Transverse colon (tissue), 4 donors: Measurements from ENCODE around the gene ADCY10. TPM values are rescaled to one million over a fixed set of nuclear protein-coding genes. Genes with fewer than 3 reads are reported as not detected.

Source experiments
- DNase-seq: peaks from one replicate; pipeline ENCODE4 v3.0.0-alpha.2; 2019
- H3K27ac ChIP-seq, 4 donors: fragments of 200-600 bp; sonication (generic); 2 replicates each; pipeline ENCODE4 v1.5.1; 2016 to 2018; ENCODE audit warnings: inconsistent platforms in 4 of 4
- H3K27me3 ChIP-seq: fragments of 200-600 bp; sonication (generic); 2 replicates; pipeline ENCODE4 v1.5.1; 2017; ENCODE audit warnings: inconsistent platforms
- H3K36me3 ChIP-seq, 4 donors: fragments of 200-600 bp; sonication (generic); 2 replicates each; pipeline ENCODE4 v1.5.1; 2017 to 2019; ENCODE audit warnings: inconsistent platforms in 4 of 4
- H3K4me1 ChIP-seq, 4 donors: fragments of 200-600 bp; sonication (generic); 2 replicates each; pipeline ENCODE4 v1.5.1; 2017 to 2020; ENCODE audit warnings: inconsistent platforms in 4 of 4
- H3K4me3 ChIP-seq, 4 donors: fragments of 200-600 bp; sonication (generic); 1 replicate in 1 of 4; 2 replicates in 3 of 4; pipeline versions ENCODE4 v1.5.1 to v1.6.1; 2017 to 2019; ENCODE audit warnings: inconsistent platforms in 4 of 4
- H3K9me3 ChIP-seq, 2 donors: fragments of 200-600 bp; sonication (generic); 2 replicates each; pipeline ENCODE4 v1.5.1; 2017 to 2019; ENCODE audit warnings: inconsistent platforms in 2 of 2
- CTCF ChIP-seq, 5 experiments: fragments of 200-600 bp in 3 of 5; fragments of 450-650 bp in 2 of 5; sonication (generic) in 3 of 5; IDR thresholded peaks; 1 replicate in 2 of 5; 2 replicates in 3 of 5; pipeline ENCODE4 v1.5.1; 2016 to 2017; ENCODE audit warnings: antibody characterized with exemption in 5 of 5, inconsistent platforms in 3 of 5, mild to moderate bottlenecking in 2 of 5, moderate library complexity in 1 of 5
- EP300 ChIP-seq: sonication (generic); formaldehyde crosslinking; IDR thresholded peaks from one replicate; pipeline ENCODE4 v1.6.1; 2017; ENCODE audit warnings: antibody characterized with exemption, low read depth
- POLR2A ChIP-seq: fragments of 450-650 bp; IDR thresholded peaks from one replicate; pipeline ENCODE4 v1.6.1; 2016; ENCODE audit warnings: antibody characterized with exemption, mild to moderate bottlenecking, moderate library complexity
- POLR2AphosphoS5 ChIP-seq, 3 donors: sonication (generic); formaldehyde crosslinking; IDR thresholded peaks; one replicate each; pipeline ENCODE4 v1.6.1; 2016; ENCODE audit warnings: antibody characterized with exemption in 3 of 3
- WGBS, 2 donors: methylation state at CpG; one replicate each; pipeline ENCODE4 v1.1.5; 2018; ENCODE audit warnings: low coverage in 1 of 2; 5-methylcytosine and 5-hydroxymethylcytosine counted together
- in situ Hi-C, 4 donors: fragments of 200-750 bp; cut with MboI; loops; one replicate each; pipeline versions ENCODE4 v1.15.0 to v1.15.1; 2017; ENCODE audit warnings: low sequenced_read_pairs in 3 of 4, low pct_ligation_motif_present in 1 of 4, low pct_unique_long_range_greater_than_20kb in 1 of 4
- intact Hi-C: fragments of 100-400 bp; cut with DNase I; formaldehyde crosslinking; loops from one replicate; pipeline ENCODE4 v1.15.1; 2023; ENCODE audit warnings: low total_unique reads
- total RNA-seq, 4 donors: library from RNA; depleted of rRNA; stranded (reverse); fragments of >200 nt; gene quantifications; one replicate each; pipeline ENCODE4 v1.1.0, GENCODE V29; 2016

The ADCY10 gene
- total RNA-seq, 4 donors from 2014 or later: 0.27 to 3.7 TPM; not detected in 2

GRCh38 chr1:167849666-167850065 lies 64.3 kb downstream of the ADCY10 start:
- intact Hi-C loops: no loop called here
- 89 to 96% methylated on average over 7 of the region's 7 CpGs for WGBS, 2 donors
- DNase-seq: no peak

GRCh38 chr1:167842872-167843271 lies 71.1 kb downstream of the ADCY10 start:
- no peak for TF ChIP-seq POLR2A
- H3K27ac ChIP-seq: no peak overlapping the region
- no peaks in the 10 kb centered on the region for H3K9me3 ChIP-seq
- no peak for DNase-seq
- H3K36me3 ChIP-seq: no peaks in the 10 kb centered on the region
- H3K4me3 ChIP-seq: no peak overlapping the region
- H3K27me3 ChIP-seq: no peaks in the 10 kb centered on the region
- whole genome bisulfite sequencing, 2 donors: 95 to 99% methylated on average over 4 to 5 of the region's 5 CpGs
- in situ Hi-C loops: no loop called here
- H3K4me1 ChIP-seq: no peaks in the 10 kb centered on the region
- intact Hi-C loops: no loop called here

More at GRCh38 chr1:167849666-167850065, 64.3 kb downstream of the ADCY10 start:
- TF ChIP-seq CTCF (IDR thresholded peaks at IDR 0.05) (no peak), POLR2A (no peak), EP300 (no peak)
- no peaks in the 10 kb centered on the region for H3K9me3 ChIP-seq
- no peaks in the 10 kb centered on the region for H3K4me1 ChIP-seq
- no peak overlapping the region for H3K27ac ChIP-seq
- no peak overlapping the region for H3K4me3 ChIP-seq
- H3K27me3 ChIP-seq: no peaks in the 10 kb centered on the region
- no peaks in the 10 kb centered on the region for H3K36me3 ChIP-seq
- in situ Hi-C loops: no loop called here

- no peak for DNase-seq
- Histone ChIP-seq H3K4me1 (no peaks in the 10 kb centered on the region), H3K36me3 (no peaks in the 10 kb centered on the region), H3K27me3 (no peaks in the 10 kb centered on the region), H3K9me3 (no peaks in the 10 kb centered on the region), H3K27ac (no peak overlapping the region), H3K4me3 (no peak overlapping the region)
- TF ChIP-seq EP300: no peak
- TF ChIP-seq POLR2AphosphoS5 (IDR thresholded peaks at IDR 0.05): no peak
- TF ChIP-seq POLR2A: no peak
- no peak for TF ChIP-seq CTCF (IDR thresholded peaks at IDR 0.05)
- 96% methylated on average over 3 of the region's 3 CpGs; no CpG with 5 or more reads in 1 of the 2 donors for WGBS, 2 donors
- in situ Hi-C loops: no loop called here
- intact Hi-C loops: no loop called here
Measured at GRCh38 chr1:167841530-167841929, 72.4 kb downstream of the ADCY10 start.

GRCh38 chr1:167839009-167839408 lies 74.9 kb downstream of the ADCY10 start:
- in situ Hi-C loops: no loop called here
- H3K36me3 ChIP-seq: no peaks in the 10 kb centered on the region
- no peaks in the 10 kb centered on the region for H3K27me3 ChIP-seq
- no peak for DNase-seq
- WGBS, 2 donors: 88 to 100% methylated on average over 1 to 2 of the region's 2 CpGs
- no peaks in the 10 kb centered on the region for H3K4me1 ChIP-seq
- H3K9me3 ChIP-seq: no peaks in the 10 kb centered on the region
- no peak overlapping the region for H3K4me3 ChIP-seq
- H3K27ac ChIP-seq: no peak overlapping the region
- intact Hi-C loops: no loop called here
- TF ChIP-seq POLR2AphosphoS5 (IDR thresholded peaks at IDR 0.05): no peak
- no peak for TF ChIP-seq CTCF (IDR thresholded peaks at IDR 0.05)
- no peak for TF ChIP-seq POLR2A
- TF ChIP-seq EP300: no peak

- TF ChIP-seq CTCF (IDR thresholded peaks at IDR 0.05): no peak
- no peak for TF ChIP-seq POLR2A
- no peak for TF ChIP-seq EP300
- TF ChIP-seq POLR2AphosphoS5 (IDR thresholded peaks at IDR 0.05): no peak
- WGBS, 2 donors: 76% methylated on average over 2 of the region's 2 CpGs; no CpG with 5 or more reads in 1 of the 2 donors
- in situ Hi-C loops: no loop called here
- Histone ChIP-seq H3K9me3 (no peaks in the 10 kb centered on the region), H3K27ac (no peak overlapping the region), H3K27me3 (no peaks in the 10 kb centered on the region), H3K4me1 (no peaks in the 10 kb centered on the region), H3K4me3 (no peak overlapping the region), H3K36me3 (no peaks in the 10 kb centered on the region)
- DNase-seq: no peak
- intact Hi-C loops: no loop called here
Measured at GRCh38 chr1:167837326-167837725, 76.6 kb downstream of the ADCY10 start.
